HepG2 (cell line): Measurements from ENCODE around the gene VRK2. TPM values are rescaled to one million over a fixed set of nuclear protein-coding genes. Genes with fewer than 3 reads are reported as not detected.

ENCODE experiments used
- ATAC-seq: fragments of 200-7000 bp; cut with Tn5 transposase; 3 replicates; pipeline ENCODE4 v1.9.1; 2020; ENCODE audit warnings: mild to moderate bottlenecking, moderate library complexity
- BruUV-seq: library from RNA; stranded (reverse); fragments of 400-500 nt; replicated peaks from 2 replicates; lab custom pipeline; 2021; lab: Mats Ljungman, UMichigan
- CTCF ChIA-PET: fragments of 300-600 bp; formaldehyde crosslinking; extraction: SDS; loops from one replicate; lab custom pipeline; 2021; ENCODE audit warnings: low total read pairs, inconsistent platforms, low intra/inter-chr PET ratio; lab: Yijun Ruan, JAX
- POLR2A ChIA-PET: fragments of 350-600 bp; sonication (Branson Sonifier 250); formaldehyde crosslinking; loops from one replicate; lab custom pipeline; 2020; ENCODE audit warnings: antibody characterized with exemption, inconsistent platforms; lab: Yijun Ruan, JAX
- DNase-seq: peaks from one replicate; pipeline ENCODE4 v3.0.0-alpha.2; 2015; ENCODE audit warnings: low spot score
- FAIRE-seq: peaks from 3 replicates; lab custom pipeline; 2011; peaks lifted over from hg19 to GRCh38; lab: Jason Lieb, UNC
- H2AFZ ChIP-seq: one replicate; pipeline ENCODE4 v1.6.1; 2011; ENCODE audit warnings: low read length, inconsistent platforms
- H3K27ac ChIP-seq: fragments of 300-600 bp; 3 replicates; pipeline ENCODE4 v1.8.0; 2011; ENCODE audit warnings: mixed run types, mild to moderate bottlenecking, mixed read lengths, low read length, inconsistent platforms; ENCODE audit not compliant: insufficient read depth; ENCODE audit errors: extremely low read length
- H3K27me3 ChIP-seq, 2 experiments: fragments of 200-600 bp in 1 of 2; 2 replicates in 1 of 2; 3 replicates in 1 of 2; pipeline versions ENCODE4 v1.6.0 to v1.8.0; 2011; ENCODE audit warnings: low read length in 2 of 2, mild to moderate bottlenecking in 2 of 2, moderate library complexity in 2 of 2, inconsistent platforms in 1 of 2; ENCODE audit not compliant: insufficient read depth in 2 of 2, control insufficient read depth in 1 of 2
- H3K36me3 ChIP-seq, 2 experiments: fragments of 200-600 bp in 1 of 2; replicated peaks in 1 of 2; 2 replicates in 1 of 2; 3 replicates in 1 of 2; pipeline versions ENCODE4 v1.5.1 to v1.8.0; 2011; ENCODE audit warnings: low read length in 2 of 2, inconsistent platforms in 1 of 2; ENCODE audit not compliant: insufficient read depth in 2 of 2, control insufficient read depth in 1 of 2
- H3K4me1 ChIP-seq: 2 replicates; pipeline ENCODE4 v1.5.1; 2012; ENCODE audit warnings: low read length, inconsistent platforms; ENCODE audit not compliant: insufficient read depth
- H3K4me2 ChIP-seq: 2 replicates; pipeline ENCODE4 v1.6.0; 2011; ENCODE audit warnings: low read depth, low read length, inconsistent platforms
- H3K4me3 ChIP-seq, 3 experiments: fragments of 200-600 bp in 1 of 3; sonication (generic), shearing (Covaris generic) in 1 of 3; replicated peaks in 1 of 3; 2 replicates each; pipeline ENCODE4 v1.5.1; 2011 to 2016; ENCODE audit warnings: low read length in 3 of 3, inconsistent platforms in 2 of 3, low read depth in 2 of 3, mild to moderate bottlenecking in 2 of 3, control low read depth in 1 of 3, mixed read lengths in 1 of 3; ENCODE audit not compliant: insufficient read depth in 1 of 3
- H3K79me2 ChIP-seq: one replicate; pipeline ENCODE4 v1.6.1; 2011; ENCODE audit warnings: low read length, inconsistent platforms; ENCODE audit not compliant: insufficient read depth
- H3K9ac ChIP-seq: 2 replicates; pipeline ENCODE4 v1.6.0; 2011; ENCODE audit warnings: mild to moderate bottlenecking, low read depth, low read length, inconsistent platforms; ENCODE audit not compliant: insufficient read depth
- H3K9me3 ChIP-seq: 2 replicates; pipeline ENCODE4 v1.5.1; 2012; ENCODE audit warnings: mild to moderate bottlenecking, low read length
- H4K20me1 ChIP-seq: 2 replicates; pipeline ENCODE4 v1.6.0; 2011; ENCODE audit warnings: inconsistent platforms, mild to moderate bottlenecking, low read length, moderate library complexity; ENCODE audit not compliant: insufficient read depth
- ARNTL ChIP-seq: sonication (generic); formaldehyde crosslinking; IDR thresholded peaks from 2 replicates; pipeline ENCODE4 v1.4.0; 2020; ENCODE audit warnings: mild to moderate bottlenecking, missing genetic modification reagents
- BRCA1 ChIP-seq: sonication (generic); formaldehyde crosslinking; IDR thresholded peaks from 2 replicates; pipeline ENCODE4 v1.4.0; 2020; ENCODE audit warnings: missing genetic modification reagents
- CENPX ChIP-seq: sonication (generic); formaldehyde crosslinking; IDR thresholded peaks from 2 replicates; pipeline ENCODE4 v1.9.0; 2021; ENCODE audit warnings: mild to moderate bottlenecking, missing genetic modification reagents, moderate library complexity
- CSRNP1 ChIP-seq: sonication (generic); formaldehyde crosslinking; IDR thresholded peaks from 2 replicates; pipeline ENCODE4 v1.8.1; 2023; ENCODE audit warnings: mild to moderate bottlenecking, missing genetic modification reagents
- DR1 ChIP-seq: sonication (generic); formaldehyde crosslinking; IDR thresholded peaks from 2 replicates; pipeline ENCODE4 v1.8.0; 2021; ENCODE audit warnings: mild to moderate bottlenecking, missing genetic modification reagents, inconsistent platforms
- FIP1L1 ChIP-seq: fragments of 200-400 bp; formaldehyde crosslinking; IDR thresholded peaks from 2 replicates; pipeline ENCODE4 v1.6.1; 2018; ENCODE audit warnings: low read depth, mild to moderate bottlenecking, low read length, moderate library complexity, borderline replicate concordance; ENCODE audit not compliant: insufficient read depth
- FOXO1 ChIP-seq: sonication (generic); formaldehyde crosslinking; IDR thresholded peaks from 2 replicates; pipeline ENCODE4 v1.4.0; 2020; ENCODE audit warnings: missing genetic modification reagents
- HNRNPK ChIP-seq: fragments of 200-400 bp; formaldehyde crosslinking; IDR thresholded peaks from 2 replicates; pipeline ENCODE4 v1.6.1; 2018; ENCODE audit warnings: low read length, low read depth, moderate library complexity, mild to moderate bottlenecking; ENCODE audit not compliant: poor library complexity, severe bottlenecking
- HOXA9 ChIP-seq: sonication (generic); formaldehyde crosslinking; IDR thresholded peaks from 2 replicates; pipeline ENCODE4 v1.8.1; 2022; ENCODE audit warnings: missing genetic modification reagents, mild to moderate bottlenecking, moderate library complexity, borderline replicate concordance
- KAT7 ChIP-seq: IDR thresholded peaks from 2 replicates; pipeline ENCODE4 v1.6.1; 2018; ENCODE audit warnings: borderline replicate concordance, missing compliant biosample characterization
- MXI1 ChIP-seq: IDR thresholded peaks from 3 replicates; pipeline ENCODE4 v1.6.1; 2012; ENCODE audit warnings: low read depth, low read length, inconsistent platforms, borderline replicate concordance
- NCOA1 ChIP-seq: sonication (generic); formaldehyde crosslinking; IDR thresholded peaks from 2 replicates; pipeline ENCODE4 v1.9.0; 2021; ENCODE audit warnings: missing genetic modification reagents
- NR1H2 ChIP-seq: sonication (generic); formaldehyde crosslinking; IDR thresholded peaks from 2 replicates; pipeline ENCODE4 v1.8.1; 2022; ENCODE audit warnings: low read depth, missing genetic modification reagents, borderline replicate concordance
- POLR2A ChIP-seq, 2 experiments: IDR thresholded peaks; 2 replicates each; pipeline ENCODE4 v1.6.1; 2011; ENCODE audit warnings: low read depth in 2 of 2, low read length in 2 of 2, mild to moderate bottlenecking in 1 of 2, moderate library complexity in 1 of 2; ENCODE audit not compliant: insufficient read depth in 1 of 2
- POLR2AphosphoS2 ChIP-seq: IDR thresholded peaks from 2 replicates; pipeline ENCODE4 v1.6.1; 2011; ENCODE audit warnings: low read depth, low read length, improper control_type of control experiment
- POLR2AphosphoS5 ChIP-seq: IDR thresholded peaks from 2 replicates; pipeline ENCODE4 v1.6.1; 2012; ENCODE audit warnings: low read depth, low read length
- POLR2G ChIP-seq: fragments of 200-400 bp; formaldehyde crosslinking; IDR thresholded peaks from 2 replicates; pipeline ENCODE4 v1.6.1; 2018; ENCODE audit warnings: mild to moderate bottlenecking, low read depth, low read length, moderate library complexity
- SMARCC2 ChIP-seq: fragments of 450-650 bp; IDR thresholded peaks from 2 replicates; pipeline ENCODE4 v1.6.1; 2017; ENCODE audit warnings: antibody characterized with exemption, mild to moderate bottlenecking
- SP4 ChIP-seq: sonication (generic); formaldehyde crosslinking; IDR thresholded peaks from 2 replicates; pipeline ENCODE4 v1.8.1; 2023; ENCODE audit warnings: mild to moderate bottlenecking, missing genetic modification reagents
- TGIF2 ChIP-seq: IDR thresholded peaks from 2 replicates; pipeline ENCODE4 v1.6.1; 2016; ENCODE audit warnings: control low read depth, missing compliant biosample characterization
- ZNF124 ChIP-seq: sonication (generic); formaldehyde crosslinking; IDR thresholded peaks from 2 replicates; pipeline ENCODE4 v1.4.0; 2020; ENCODE audit warnings: missing genetic modification reagents
- WGBS: methylation state at CpG from one replicate; pipeline ENCODE4 v1.1.6; 2017; ENCODE audit warnings: low lambda C conversion rate; 5-methylcytosine and 5-hydroxymethylcytosine counted together
- in situ Hi-C: cut with HindIII; loops from 2 replicates; pipeline ENCODE4 v1.10.0; 2017; ENCODE audit warnings: low pct_unique_long_range_greater_than_20kb; ENCODE audit not compliant: extremely low pct_ligation_motif_present
- intact Hi-C: fragments of 100-400 bp; cut with micrococcal nuclease; formaldehyde crosslinking; loops from one replicate; pipeline ENCODE4 v1.10.0; 2022; ENCODE audit not compliant: unreplicated experiment
- polyA plus RNA-seq, 8 experiments: library from polyadenylated mRNA; depleted of rRNA in 3 of 8; stranded (reverse) in 7 of 8; unstranded in 1 of 8; fragments of >200 nt; fragmentation: Illumina TruSeq in 4 of 8; extraction: Trizol in 4 of 8; gene quantifications; 2 replicates each; pipeline versions ENCODE4 v1.2.1 to v1.2.3, GENCODE V29; 2011 to 2016; ENCODE audit warnings: low read depth in 4 of 8, missing spikeins in 1 of 8, mixed read lengths in 1 of 8; ENCODE audit not compliant: insufficient read depth in 1 of 8
- total RNA-seq, 5 experiments: library from RNA; depleted of rRNA; stranded (reverse); fragments of >200 nt; fragmentation: Illumina TruSeq; extraction: Trizol; gene quantifications; 2 replicates each; pipeline ENCODE4 v1.2.3, GENCODE V29; 2016; ENCODE audit warnings: low read depth in 1 of 5
- TF ChIP-seq, protein P1 (sequence below): sonication (generic); formaldehyde crosslinking; IDR thresholded peaks from 2 replicates; pipeline ENCODE4 v1.5.1; 2020; ENCODE audit warnings: mild to moderate bottlenecking, moderate library complexity, missing genetic modification reagents
- TF ChIP-seq, protein P2 (sequence below), 2 experiments: fragments of 450-650 bp in 1 of 2; sonication (generic) in 1 of 2; formaldehyde crosslinking; IDR thresholded peaks; 2 replicates each; pipeline versions ENCODE4 v1.5.0 to v1.8.0; 2020 to 2022; ENCODE audit warnings: mild to moderate bottlenecking in 1 of 2, missing genetic modification reagents in 1 of 2

The VRK2 gene
- total and polyA plus RNA-seq, 2 of the 13 experiments (the other 11 are each of a cell fraction or from before 2014, with no cell fraction given) = 13.3 to 29.1 TPM

DNA sequence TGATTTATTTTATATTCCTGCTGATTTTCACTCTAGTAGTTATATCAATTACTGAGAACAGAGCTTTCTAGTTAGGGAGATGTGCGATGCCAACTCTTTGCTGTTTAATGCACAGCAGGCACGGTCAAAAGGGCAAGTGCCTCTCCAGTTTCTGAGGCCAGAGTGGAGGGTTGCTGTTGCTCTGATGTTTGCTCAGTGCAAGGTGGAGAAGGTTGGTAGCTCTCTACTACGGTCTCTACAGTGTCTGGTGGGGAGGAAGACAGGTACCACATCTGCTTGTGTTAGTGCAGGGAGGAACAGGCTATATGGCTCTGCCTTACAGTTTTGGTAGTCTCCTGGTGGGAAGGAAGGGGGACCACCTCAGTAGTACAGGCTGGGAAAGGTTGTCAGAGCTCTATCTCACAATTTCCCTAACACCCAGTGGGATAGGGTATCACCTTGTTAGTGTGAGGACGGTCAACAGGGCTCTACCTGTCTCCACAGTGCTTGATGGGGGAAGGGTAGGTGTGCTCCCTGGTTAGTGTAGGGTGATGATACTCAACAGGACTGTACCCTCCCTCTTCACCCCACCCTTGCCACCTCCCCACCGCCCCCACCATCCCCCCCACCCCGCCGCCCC lies 108.7 kb downstream of the VRK2 start:
- no TSS peak for BruUV-seq
- WGBS = 93% methylated on average over 7 of the region's 7 CpGs
- no peaks in the 10 kb centered on the region; the same call in 1 of the 2 replicates for H3K4me1 ChIP-seq
- no peak overlapping the region for H3K9ac ChIP-seq
- H3K79me2 ChIP-seq = no peaks in the 10 kb centered on the region
- no peaks in the 10 kb centered on the region for H3K27me3 ChIP-seq
- H3K4me2 ChIP-seq = no peak overlapping the region
- FAIRE-seq = no peak
- ChIA-PET POLR2A (no interaction called here), CTCF (no interaction called here)
- no peak overlapping the region for H3K27ac ChIP-seq
- no peak for DNase-seq
- peaks cover 10 to 31% of the 10 kb centered on the region in 2 experiments; a peak in 3 of 5 replicates for H3K36me3 ChIP-seq
- H3K9me3 ChIP-seq = no peaks in the 10 kb centered on the region
- H3K4me3 ChIP-seq = no peak overlapping the region
- in situ Hi-C loops = no loop called here
- H4K20me1 ChIP-seq = no peaks in the 10 kb centered on the region
- intact Hi-C loops = no loop called here
- no peak overlapping the region for H2AFZ ChIP-seq
- peak; percentile 83 for ATAC-seq
- TF ChIP-seq POLR2A (IDR thresholded peaks at IDR 0.05; ENCODE audit: insufficient read depth in 1 of 2, low read depth in 2 of 2, low read length in 2 of 2) (peak in 1 of 2 experiments; percentile 34; a peak in 1 of 4 replicates), SMARCC2 (no peak), MXI1 (no peak), POLR2AphosphoS2 (no peak), ZNF124 (no peak), FOXO1 (CRISPR knock-in tag) (no peak), HNRNPK (peak; percentile 34), SP4 (CRISPR knock-in tag) (no peak), KAT7 (CRISPR knock-in tag) (no peak), POLR2AphosphoS5 (peak; percentile 36; the same call in 1 of the 2 replicates), NR1H2 (CRISPR knock-in tag) (no peak), TGIF2 (CRISPR knock-in tag) (no peak), FIP1L1 (no peak), BRCA1 (no peak), ARNTL (CRISPR knock-in tag) (no peak), DR1 (CRISPR knock-in tag) (no peak), CENPX (CRISPR knock-in tag) (no peak), POLR2G (0 out of 2 replicates have a peak, but pooled peaks have one; percentile 39), NCOA1 (CRISPR knock-in tag) (no peak), HOXA9 (no peak), CSRNP1 (CRISPR knock-in tag) (no peak)
- TF ChIP-seq, protein P1, sequence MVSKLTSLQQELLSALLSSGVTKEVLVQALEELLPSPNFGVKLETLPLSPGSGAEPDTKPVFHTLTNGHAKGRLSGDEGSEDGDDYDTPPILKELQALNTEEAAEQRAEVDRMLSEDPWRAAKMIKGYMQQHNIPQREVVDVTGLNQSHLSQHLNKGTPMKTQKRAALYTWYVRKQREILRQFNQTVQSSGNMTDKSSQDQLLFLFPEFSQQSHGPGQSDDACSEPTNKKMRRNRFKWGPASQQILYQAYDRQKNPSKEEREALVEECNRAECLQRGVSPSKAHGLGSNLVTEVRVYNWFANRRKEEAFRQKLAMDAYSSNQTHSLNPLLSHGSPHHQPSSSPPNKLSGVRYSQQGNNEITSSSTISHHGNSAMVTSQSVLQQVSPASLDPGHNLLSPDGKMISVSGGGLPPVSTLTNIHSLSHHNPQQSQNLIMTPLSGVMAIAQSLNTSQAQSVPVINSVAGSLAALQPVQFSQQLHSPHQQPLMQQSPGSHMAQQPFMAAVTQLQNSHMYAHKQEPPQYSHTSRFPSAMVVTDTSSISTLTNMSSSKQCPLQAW (CRISPR knock-in tag) = no peak
- TF ChIP-seq, protein P2, sequence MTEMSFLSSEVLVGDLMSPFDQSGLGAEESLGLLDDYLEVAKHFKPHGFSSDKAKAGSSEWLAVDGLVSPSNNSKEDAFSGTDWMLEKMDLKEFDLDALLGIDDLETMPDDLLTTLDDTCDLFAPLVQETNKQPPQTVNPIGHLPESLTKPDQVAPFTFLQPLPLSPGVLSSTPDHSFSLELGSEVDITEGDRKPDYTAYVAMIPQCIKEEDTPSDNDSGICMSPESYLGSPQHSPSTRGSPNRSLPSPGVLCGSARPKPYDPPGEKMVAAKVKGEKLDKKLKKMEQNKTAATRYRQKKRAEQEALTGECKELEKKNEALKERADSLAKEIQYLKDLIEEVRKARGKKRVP (CRISPR knock-in tag; IDR thresholded peaks at IDR 0.05) = no peak
